NCI-H524 (cell line): ENCODE data around the gene TTC39A.

Experiments
- DNase-seq, 2 experiments: peaks; one replicate each; lab custom pipeline; 2025; lab: John Stamatoyannopoulos, UW

The TTC39A gene

DNA sequence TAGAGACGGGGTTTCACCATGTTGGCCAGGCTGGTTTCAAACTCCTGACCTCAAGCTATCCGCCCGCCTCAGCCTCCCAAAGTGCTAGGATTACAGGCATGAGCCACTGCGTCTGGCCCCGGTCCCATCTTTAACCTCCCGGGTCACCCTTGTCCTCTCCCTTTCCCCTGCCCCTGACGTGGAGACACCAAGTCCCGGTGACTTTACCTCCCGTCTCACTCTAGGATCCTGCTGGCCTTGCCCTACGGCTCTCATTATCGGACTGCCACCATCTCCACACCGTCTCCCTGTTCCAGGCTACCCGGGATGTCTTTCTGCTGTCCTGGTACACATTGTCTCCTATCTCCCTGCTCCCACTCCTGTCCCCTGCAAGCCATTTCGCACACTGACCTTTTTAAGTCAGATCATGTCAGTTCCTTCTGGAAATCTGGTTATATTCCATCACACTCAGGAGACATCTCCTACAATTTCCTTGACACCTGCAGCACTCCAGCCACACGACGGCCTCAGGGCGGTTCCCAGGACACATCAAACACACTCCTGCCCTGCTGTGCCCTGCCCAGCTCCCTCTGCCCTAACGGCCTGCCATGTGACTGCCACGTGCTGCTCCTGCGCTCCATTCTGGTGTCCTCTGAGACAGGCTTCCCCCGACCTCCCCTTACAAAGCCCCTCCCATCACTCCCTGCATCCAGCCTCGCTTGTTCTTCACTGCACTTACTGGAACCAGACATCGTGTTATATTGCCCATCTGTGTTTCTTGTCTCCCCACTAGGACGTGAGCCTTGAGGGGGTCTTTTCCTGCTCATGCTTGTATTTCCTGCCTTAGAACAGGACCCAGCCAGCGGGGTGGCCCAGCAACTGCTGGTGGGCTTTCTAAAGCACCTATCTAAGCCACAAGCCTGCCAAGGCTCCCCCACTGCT lies 32.7 kb downstream of the TTC39A start:
- no peak for DNase-seq

DNA sequence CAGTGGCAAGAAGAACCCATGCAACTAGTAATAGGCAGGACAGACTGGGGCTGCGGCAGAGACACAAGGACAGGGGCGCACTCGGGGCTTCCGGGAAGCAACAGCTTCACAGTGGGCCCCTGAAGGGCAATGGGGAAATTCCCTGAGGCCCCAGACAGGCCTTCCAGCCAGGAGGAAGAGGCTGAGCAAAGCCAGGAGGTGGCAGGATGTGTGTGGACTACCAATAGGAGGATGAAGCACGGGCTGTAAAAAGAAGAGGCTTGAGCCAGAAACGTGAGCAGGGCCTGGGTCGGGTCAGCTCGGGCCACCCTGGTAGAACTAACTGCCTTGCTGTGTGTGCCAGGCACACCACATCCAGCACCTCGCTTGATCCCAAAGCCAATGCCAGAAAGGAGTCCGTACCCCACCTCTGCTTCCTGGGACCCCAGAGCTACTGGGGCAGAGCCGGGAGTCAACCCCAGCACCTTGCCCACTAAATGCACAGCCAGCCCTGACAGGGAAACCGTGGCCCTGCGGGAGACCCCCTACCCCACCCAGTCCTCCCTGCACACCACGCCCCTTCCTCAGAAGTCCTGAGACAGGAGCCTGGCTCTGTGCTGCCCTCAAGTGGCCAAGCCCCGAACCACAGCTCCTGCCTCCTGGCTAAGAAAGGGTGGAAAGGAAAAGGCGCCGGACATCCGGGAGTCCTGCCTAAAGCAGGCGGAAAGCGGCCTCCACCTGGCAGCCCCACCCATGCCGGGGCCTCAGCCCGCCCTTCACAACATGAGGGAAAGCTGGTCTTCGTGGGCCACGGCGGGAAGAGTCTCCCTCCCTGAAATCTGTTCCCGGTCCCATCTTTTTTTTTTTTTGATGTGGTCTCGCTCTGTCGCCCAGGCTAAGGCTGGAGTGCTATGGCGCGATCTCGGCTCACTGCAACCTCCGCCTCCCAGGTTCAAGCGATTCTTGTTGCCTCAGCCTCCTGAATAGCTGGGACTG lies 33.7 kb downstream of the TTC39A start:
- DNase-seq: peak; percentile 71 to 72

GRCh38 chr1:51295926-51296325 lies 34.4 kb downstream of the TTC39A start:
- no peak for DNase-seq

DNA sequence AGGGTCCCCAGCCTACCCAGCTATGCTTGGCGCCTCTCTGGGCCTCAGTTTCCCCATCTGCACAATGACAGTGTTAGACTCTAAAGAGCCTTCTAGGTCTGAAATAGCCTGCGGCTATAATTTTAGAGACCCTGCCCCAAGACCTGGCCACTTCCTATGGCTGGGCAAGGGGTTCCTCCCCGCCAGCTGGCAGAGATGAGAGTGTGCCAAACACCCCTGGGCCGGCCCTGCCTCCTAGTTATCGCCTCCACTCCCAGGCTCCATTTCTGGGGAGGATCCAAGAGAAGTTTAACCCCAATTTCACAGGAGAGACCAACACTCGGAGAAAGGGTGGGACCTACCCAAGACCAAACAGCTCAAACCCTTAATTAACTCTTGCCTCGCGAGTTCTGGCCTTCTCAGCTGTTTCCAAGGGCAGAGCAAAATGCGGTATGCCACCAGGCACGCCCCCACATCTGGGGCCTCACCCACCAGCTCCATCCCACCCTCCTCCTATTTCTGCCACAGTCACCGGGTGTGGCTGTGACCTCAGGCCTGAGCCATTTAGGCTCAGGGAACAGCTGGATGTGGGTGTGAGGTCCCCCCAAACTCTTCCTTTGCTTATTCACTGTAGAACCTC lies 35.7 kb downstream of the TTC39A start:
- no peak for DNase-seq

DNA sequence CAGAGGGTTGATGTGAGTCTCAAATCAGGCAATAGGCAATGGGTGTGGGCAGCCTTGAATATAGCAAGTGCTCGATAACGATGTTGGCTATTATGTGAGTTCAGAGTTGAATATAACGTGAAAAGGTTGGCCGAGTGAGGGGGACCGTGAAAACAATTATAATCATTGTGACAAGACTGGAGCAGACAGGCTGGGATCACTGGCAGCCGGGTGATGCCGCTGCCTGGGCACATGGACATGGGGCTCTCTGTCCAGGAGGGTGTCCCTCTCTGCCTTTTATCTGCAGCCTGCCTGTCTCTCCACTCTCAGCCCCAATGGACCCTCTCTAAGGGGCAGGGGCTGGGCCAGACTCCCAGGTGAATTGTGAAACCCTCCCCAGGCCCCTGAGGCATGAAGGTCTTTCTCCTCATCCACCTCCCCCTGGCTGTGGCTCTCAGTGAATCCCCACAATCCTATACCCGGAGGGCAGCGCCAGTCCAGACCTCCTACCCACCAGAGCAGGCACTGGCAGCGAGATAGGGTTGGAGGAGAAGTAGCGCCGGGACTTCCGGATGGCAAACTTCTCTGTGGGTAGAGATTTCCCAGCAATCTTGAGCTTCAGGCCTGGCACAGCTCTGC lies 36.4 kb downstream of the TTC39A start:
- no peak for DNase-seq

DNA sequence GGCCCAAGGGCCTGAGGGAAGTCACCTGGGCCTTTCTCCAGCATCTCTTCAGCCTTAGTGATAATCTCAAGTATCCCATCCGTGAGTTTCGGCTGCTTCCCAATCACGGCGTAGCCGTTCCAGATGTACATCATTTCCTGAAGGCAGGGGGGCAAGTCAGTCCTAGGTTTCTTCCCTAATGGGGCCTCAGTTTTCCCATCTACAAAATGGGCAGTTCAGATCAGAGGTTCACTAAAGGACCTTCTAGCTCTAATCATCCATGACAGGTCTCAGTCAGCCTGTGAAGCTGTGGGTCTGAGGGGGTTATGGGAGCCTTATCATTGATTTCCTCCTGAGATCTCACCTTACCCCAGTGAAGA lies 39.9 kb downstream of the TTC39A start:
- no peak for DNase-seq

GRCh38 chr1:51289676-51290488 lies 40.5 kb downstream of the TTC39A start:
- no peak for DNase-seq

- DNase-seq: no peak
These were observed 41.8 kb downstream of the TTC39A start for GRCh38 chr1:51288578-51288977.

DNA sequence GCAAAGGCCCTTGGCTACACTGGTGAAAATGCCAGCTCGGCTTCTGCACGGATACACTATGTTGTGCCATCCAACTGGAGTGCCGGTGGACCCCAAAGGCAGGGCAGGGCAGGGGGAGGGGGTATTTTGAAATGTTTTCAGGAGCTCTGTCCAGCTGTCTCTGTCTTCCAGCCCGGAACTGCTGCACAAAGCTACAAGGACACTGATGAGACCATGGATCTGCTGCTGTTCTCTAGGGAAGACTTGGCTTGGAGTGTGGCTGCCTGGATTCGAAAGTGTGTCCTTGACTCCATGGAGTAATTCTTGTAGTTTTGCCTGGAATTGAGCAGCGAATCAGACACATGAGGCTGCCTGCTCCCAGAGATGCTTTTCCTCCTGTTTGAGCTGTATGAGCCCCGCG lies 42.4 kb downstream of the TTC39A start:
- no peak for DNase-seq

DNA sequence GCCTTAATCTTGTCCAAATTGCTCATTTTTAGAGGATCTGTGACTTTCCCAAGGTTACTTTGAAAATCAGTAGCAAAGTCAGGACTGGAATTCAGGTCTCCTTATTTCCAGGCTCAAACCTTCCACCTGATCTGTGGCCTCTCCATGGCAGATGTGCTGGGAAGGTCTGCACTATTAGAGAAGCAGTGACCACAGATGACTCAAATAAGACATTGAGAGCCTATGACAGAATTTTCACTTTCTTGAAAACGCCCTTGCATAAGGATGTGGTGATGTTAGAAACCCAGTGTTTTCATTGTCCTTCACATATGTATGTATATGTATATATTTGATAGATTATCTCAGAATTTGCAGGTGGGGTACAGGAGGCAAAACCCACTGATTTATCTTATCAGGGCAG lies 45.3 kb downstream of the TTC39A start:
- DNase-seq: no peak

GRCh38 chr1:51284487-51284954 lies 45.8 kb downstream of the TTC39A start:
- peak in 1 of 2 experiments; percentile 22 for DNase-seq

- no peak for DNase-seq
These were observed 46.4 kb downstream of the TTC39A start for GRCh38 chr1:51283979-51284378.

DNA sequence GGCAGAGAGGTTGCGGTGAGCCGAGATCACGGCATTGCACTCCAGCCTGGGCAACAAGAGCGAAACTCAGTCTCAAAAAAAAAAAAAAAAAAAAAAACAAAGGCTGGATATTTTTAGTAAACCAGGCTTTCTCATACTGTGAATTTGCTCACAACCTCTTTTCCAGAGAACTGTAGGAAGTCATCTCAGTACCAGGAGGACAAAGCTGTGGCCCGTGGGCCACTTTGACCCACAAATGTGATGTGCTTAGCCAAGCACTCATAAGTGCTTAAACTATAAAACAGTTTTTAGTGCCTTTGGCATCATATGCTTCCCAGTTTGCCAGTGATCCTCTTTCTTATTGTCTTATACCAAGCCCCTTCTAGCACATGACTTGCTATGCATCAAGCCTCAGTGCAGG lies 47.8 kb downstream of the TTC39A start:
- DNase-seq: no peak

GRCh38 chr1:51281807-51282206 lies 48.6 kb downstream of the TTC39A start:
- peak; percentile 15 to 18 for DNase-seq

DNA sequence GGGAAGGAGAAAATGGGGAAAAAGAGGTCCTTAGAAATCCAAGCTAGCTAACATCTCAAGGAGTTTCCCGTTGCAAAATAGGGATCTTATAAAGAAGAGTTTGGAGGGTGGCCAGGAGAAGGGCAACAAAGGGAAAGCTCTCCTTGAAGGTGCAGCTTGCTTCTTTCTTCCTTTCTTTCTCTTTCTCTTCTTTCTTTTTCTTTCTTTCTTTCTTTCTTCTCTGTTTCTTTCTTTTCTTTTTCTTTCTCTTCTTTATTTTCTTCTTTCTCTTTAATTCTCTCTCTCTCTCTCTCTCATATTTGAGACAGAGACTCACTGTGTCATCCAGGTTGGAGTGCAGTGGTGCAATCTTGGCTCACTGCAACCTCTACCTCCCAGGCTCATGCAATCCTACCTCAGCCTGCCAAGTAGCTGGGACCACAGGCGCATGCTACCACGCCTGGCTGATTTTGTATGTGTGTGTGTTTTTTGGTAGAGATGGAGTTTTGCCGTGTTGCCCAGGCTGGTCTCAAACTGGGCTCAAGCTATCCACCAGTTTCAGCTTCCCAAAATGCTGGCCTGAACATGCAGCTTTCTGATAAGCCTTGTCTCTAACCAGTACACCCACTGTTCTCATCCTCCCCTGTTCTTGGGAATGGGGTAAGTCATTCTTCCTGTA lies 49.9 kb downstream of the TTC39A start:
- DNase-seq: no peak

GRCh38 chr1:51276286-51276685 lies 54.1 kb downstream of the TTC39A start:
- DNase-seq: no peak

DNA sequence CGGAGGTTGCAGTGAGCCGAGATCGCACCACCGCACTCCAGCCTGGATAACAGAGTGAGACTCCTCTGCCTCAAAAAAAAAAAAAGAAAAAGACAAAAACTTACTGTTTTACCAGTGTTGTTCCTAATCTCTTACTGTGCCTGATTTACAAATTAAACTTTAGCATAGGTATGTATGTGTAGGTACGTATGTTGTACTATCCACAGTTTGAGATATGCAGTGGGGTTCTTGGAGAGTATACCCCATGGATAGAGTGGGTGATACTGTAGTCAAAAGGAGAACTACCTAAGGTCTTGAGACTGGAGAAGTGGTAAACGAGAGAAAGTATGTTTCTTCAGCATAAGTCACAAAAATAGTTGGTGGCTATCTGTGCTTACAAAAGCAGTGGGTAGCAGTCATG lies 55.7 kb downstream of the TTC39A start:
- no peak for DNase-seq

- DNase-seq: no peak
These were observed 57.4 kb downstream of the TTC39A start for GRCh38 chr1:51272916-51273315.

- DNase-seq: no peak
These were observed 59.6 kb downstream of the TTC39A start for GRCh38 chr1:51270751-51271150.

GRCh38 chr1:51268634-51269033 lies 61.7 kb downstream of the TTC39A start:
- DNase-seq: no peak
